Caco-2 (cell line): ENCODE results near the gene LENG1. TPM values are rescaled to one million over a fixed set of nuclear protein-coding genes. Genes with fewer than 3 reads are reported as not detected.

Experiments
- BruUV-seq: library from RNA; stranded (reverse); fragments of 400-500 nt; replicated peaks from 2 replicates; lab custom pipeline; 2021; lab: Mats Ljungman, UMichigan
- CTCF ChIA-PET: fragments of 300-600 bp; sonication (Branson Sonifier 250); formaldehyde crosslinking; loops from one replicate; lab custom pipeline; 2022; ENCODE audit warnings: antibody characterized with exemption; lab: Charles Lee
- POLR2A ChIA-PET: fragments of 300-600 bp; sonication (Branson Sonifier 250); formaldehyde crosslinking; loops from one replicate; lab custom pipeline; 2022; ENCODE audit warnings: antibody characterized with exemption; lab: Charles Lee
- DNase-seq, 2 experiments: peaks; one replicate each; pipeline versions ENCODE4 v3.0.0 to v3.0.0-alpha.2; 2020 to 2022
- H3K27me3 ChIP-seq: replicated peaks from 2 replicates; pipeline ENCODE4 v1.6.0; 2011; ENCODE audit warnings: low read length; ENCODE audit not compliant: control insufficient read depth, insufficient read depth
- H3K36me3 ChIP-seq: 2 replicates; pipeline ENCODE4 v1.5.1; 2011; ENCODE audit warnings: low read length; ENCODE audit not compliant: control insufficient read depth, insufficient read depth
- H3K4me1 ChIP-seq: fragments of 250-450 bp; sonication (Bioruptor Pico); 2 replicates; pipeline ENCODE4 v1.5.1; 2020; ENCODE audit warnings: mild to moderate bottlenecking
- H3K4me3 ChIP-seq: 2 replicates; pipeline ENCODE4 v1.5.1; 2011; ENCODE audit warnings: low read depth, mild to moderate bottlenecking, control low read depth, low read length
- H3K9me3 ChIP-seq: fragments of 250-450 bp; sonication (Bioruptor Pico); 2 replicates; pipeline ENCODE4 v1.5.1; 2020; ENCODE audit warnings: mild to moderate bottlenecking, moderate library complexity
- H3K27ac Mint-ChIP-seq: one replicate; pipeline ENCODE4 v1.8.0; 2022; ENCODE audit warnings: mixed read lengths; ENCODE audit not compliant: unreplicated experiment
- H3K27me3 Mint-ChIP-seq: one replicate; pipeline ENCODE4 v1.8.0; 2022; ENCODE audit warnings: mixed read lengths; ENCODE audit not compliant: insufficient read depth, unreplicated experiment
- H3K36me3 Mint-ChIP-seq: one replicate; pipeline ENCODE4 v1.8.0; 2022; ENCODE audit warnings: mild to moderate bottlenecking, mixed read lengths; ENCODE audit not compliant: insufficient read depth, unreplicated experiment
- H3K4me1 Mint-ChIP-seq: one replicate; pipeline ENCODE4 v1.8.0; 2022; ENCODE audit warnings: low read depth, mixed read lengths; ENCODE audit not compliant: unreplicated experiment
- H3K4me3 Mint-ChIP-seq: one replicate; pipeline ENCODE4 v1.8.0; 2022; ENCODE audit warnings: mild to moderate bottlenecking, moderate library complexity, mixed read lengths; ENCODE audit not compliant: unreplicated experiment
- H3K9me3 Mint-ChIP-seq: one replicate; pipeline ENCODE4 v1.8.0; 2022; ENCODE audit warnings: mixed read lengths; ENCODE audit not compliant: unreplicated experiment
- CTCF ChIP-seq, 2 experiments: fragments of 200-600 bp in 1 of 2; IDR thresholded peaks; 1 replicate in 1 of 2; 2 replicates in 1 of 2; pipeline versions ENCODE4 v1.5.1 to v1.8.0; 2011 to 2022; ENCODE audit warnings: antibody characterized with exemption in 1 of 2, control low read depth in 1 of 2, inconsistent platforms in 1 of 2, low read depth in 1 of 2, low read length in 1 of 2, mild to moderate bottlenecking in 1 of 2, moderate library complexity in 1 of 2; ENCODE audit not compliant: insufficient read depth in 1 of 2, severe bottlenecking in 1 of 2, unreplicated experiment in 1 of 2
- intact Hi-C: fragments of 100-400 bp; cut with micrococcal nuclease; formaldehyde crosslinking; loops from one replicate; pipeline ENCODE4 v1.10.0; 2022; ENCODE audit not compliant: unreplicated experiment
- total RNA-seq: library from RNA; stranded (reverse); gene quantifications from 2 replicates; pipeline ENCODE4 v1.2.3, GENCODE V29; 2022

Gene LENG1
- total RNA-seq, 1 experiment from 2014 or later = 6.9 TPM

- Mint-ChIP-seq H3K27ac (no peak overlapping the region), H3K4me1 (peaks cover 5% of the 10 kb centered on the region), H3K9me3 (no peaks in the 10 kb centered on the region), H3K27me3 (no peaks in the 10 kb centered on the region), H3K36me3 (peaks cover 39% of the 10 kb centered on the region), H3K4me3 (no peak overlapping the region)
- peaks cover 2% of the 10 kb centered on the region; the same call in 1 of the 2 replicates for H3K36me3 ChIP-seq
- intact Hi-C loops = no loop called here
- TF ChIP-seq CTCF (IDR thresholded peaks at IDR 0.05; ENCODE audit: insufficient read depth in 1 of 2, low read depth in 1 of 2, low read length in 1 of 2, severe bottlenecking in 1 of 2, unreplicated experiment in 1 of 2) = no peak
- POLR2A ChIA-PET = no interaction called here
- H3K27me3 ChIP-seq = no peaks in the 10 kb centered on the region
- no peak overlapping the region for H3K4me3 ChIP-seq
- H3K4me1 ChIP-seq = peaks cover 4% of the 10 kb centered on the region
- no peaks in the 10 kb centered on the region for H3K9me3 ChIP-seq
- CTCF ChIA-PET = no interaction called here
- no TSS peak for BruUV-seq
- peak in 1 of 2 experiments; percentile 70 for DNase-seq
These were observed 19.2 kb upstream of the LENG1 start for GRCh38 chr19:54178581-54179261.

GRCh38 chr19:54173951-54174834, 14.7 kb upstream of the LENG1 start:
- TF ChIP-seq CTCF (IDR thresholded peaks at IDR 0.05; ENCODE audit: insufficient read depth in 1 of 2, low read depth in 1 of 2, low read length in 1 of 2, severe bottlenecking in 1 of 2, unreplicated experiment in 1 of 2) = no peak
- CTCF ChIA-PET = interaction anchor here (0.6 to 2.6 kb wide), 4 partner anchors 9 to 1480 kb away, joined by 3 to 56 read pairs (median 8); partner anchors contain the start of genes LENG1 and MBOAT7
- intact Hi-C loops = loop anchor here (1.0 to 2.0 kb wide), 5 partner anchors 12 to 57 kb away; partner anchors contain the start of gene CNOT3
- H3K4me1 Mint-ChIP-seq = peaks cover 21% of the 10 kb centered on the region
- DNase-seq = no peak
- peak overlapping the region; percentile 54 for H3K4me3 Mint-ChIP-seq
- no peak overlapping the region for H3K4me3 ChIP-seq
- H3K27me3 ChIP-seq = no peaks in the 10 kb centered on the region
- peaks cover 68% of the 10 kb centered on the region for H3K36me3 Mint-ChIP-seq
- BruUV-seq = no TSS peak
- peaks cover 2% of the 10 kb centered on the region; the same call in 1 of the 2 replicates for H3K36me3 ChIP-seq
- peaks cover 10% of the 10 kb centered on the region for H3K4me1 ChIP-seq
- H3K27ac Mint-ChIP-seq = peak overlapping the region; percentile 73
- no peaks in the 10 kb centered on the region for H3K27me3 Mint-ChIP-seq
- POLR2A ChIA-PET = interaction anchor here (1.2 to 3.1 kb wide), 3 partner anchors 14 to 27 kb away, joined by 6 to 40 read pairs (median 8); partner anchors contain the start of genes MBOAT7, RPS9 and TSEN34
- H3K9me3 ChIP-seq = no peaks in the 10 kb centered on the region
- no peaks in the 10 kb centered on the region for H3K9me3 Mint-ChIP-seq

DNA sequence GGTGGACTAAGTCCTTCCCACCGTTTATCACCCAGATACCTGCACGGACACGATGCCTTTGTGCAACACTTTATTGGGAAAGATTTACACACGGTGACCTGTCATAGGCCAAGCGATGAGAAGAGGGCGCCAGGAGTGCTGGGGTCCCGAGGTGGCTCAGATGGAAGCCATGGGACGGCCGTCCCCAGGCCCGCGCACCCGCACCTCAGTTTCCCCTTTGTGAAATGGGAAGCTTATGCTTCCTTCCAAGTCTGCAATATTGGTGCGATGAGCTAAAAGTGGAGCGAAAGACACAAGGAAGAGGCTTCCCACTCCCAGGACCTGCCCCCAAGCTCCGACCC, 13.8 kb upstream of the LENG1 start:
- peaks cover 2% of the 10 kb centered on the region; the same call in 1 of the 2 replicates for H3K36me3 ChIP-seq
- no peaks in the 10 kb centered on the region for H3K27me3 ChIP-seq
- DNase-seq = no peak
- peak overlapping the region; percentile 86 for H3K4me3 Mint-ChIP-seq
- ChIA-PET CTCF (interaction anchor here (0.6 to 2.6 kb wide), 11 partner anchors 8 to 93 kb away, joined by 3 to 56 read pairs (median 6); partner anchors contain the start of genes CNOT3, LENG1, MBOAT7 and TSEN34), POLR2A (interaction anchor here (0.6 to 3.1 kb wide), 7 partner anchors 14 to 36 kb away, joined by 3 to 40 read pairs (median 6); partner anchors contain the start of genes CNOT3, LENG1, MBOAT7 and RPS9)
- peaks cover 64% of the 10 kb centered on the region for H3K36me3 Mint-ChIP-seq
- H3K4me1 Mint-ChIP-seq = peaks cover 21% of the 10 kb centered on the region
- no peaks in the 10 kb centered on the region for H3K27me3 Mint-ChIP-seq
- intact Hi-C loops = loop anchor here (1.0 to 2.0 kb wide), 5 partner anchors 11 to 58 kb away; partner anchors contain the start of gene CNOT3
- H3K4me3 ChIP-seq = peak overlapping the region; percentile 23; the same call in 1 of the 2 replicates
- no peaks in the 10 kb centered on the region for H3K9me3 Mint-ChIP-seq
- TSS peak; percentile 41 for BruUV-seq
- H3K4me1 ChIP-seq = peaks cover 10% of the 10 kb centered on the region
- no peaks in the 10 kb centered on the region for H3K9me3 ChIP-seq
- peak overlapping the region; percentile 99 for H3K27ac Mint-ChIP-seq
- TF ChIP-seq CTCF (IDR thresholded peaks at IDR 0.05; ENCODE audit: insufficient read depth in 1 of 2, low read depth in 1 of 2, low read length in 1 of 2, severe bottlenecking in 1 of 2, unreplicated experiment in 1 of 2) = no peak
